ENCODE measurements around the gene SINHCAF.

DNA sequence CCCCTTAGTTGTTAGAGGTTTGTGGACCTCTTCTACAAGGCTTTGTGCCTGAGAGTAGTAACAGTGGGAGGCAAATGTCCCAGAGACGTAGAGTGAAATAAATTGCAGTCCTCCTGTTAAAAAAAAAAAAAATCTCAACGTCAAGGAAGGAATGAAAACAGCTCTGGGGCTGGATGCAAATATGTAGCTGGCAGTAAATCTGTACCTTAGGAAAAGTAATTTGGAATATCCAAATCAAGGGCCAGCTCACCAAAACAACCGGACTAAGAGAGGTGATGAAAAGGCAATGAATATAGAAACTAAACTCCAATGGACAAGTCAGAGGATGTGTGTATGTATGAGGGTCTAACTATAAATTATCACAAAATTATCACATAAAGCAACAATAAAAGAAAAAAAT lies 27.0 kb downstream of the SINHCAF start:
- TF ChIP-seq CTCF (conservative IDR thresholded peaks at IDR 0.05): no peak
- TF ChIP-seq EZH2 (IDR thresholded peaks at IDR 0.05; ENCODE audit: low read depth): no peak

Data from PC-9 (cell line).